Caco-2 (cell line): ENCODE results near the gene ZFR2. TPM values are rescaled to one million over a fixed set of nuclear protein-coding genes. Genes with fewer than 3 reads are reported as not detected.

Experiments
- BruUV-seq: library from RNA; stranded (reverse); fragments of 400-500 nt; replicated peaks from 2 replicates; lab custom pipeline; 2021; lab: Mats Ljungman, UMichigan
- CTCF ChIA-PET: fragments of 300-600 bp; sonication (Branson Sonifier 250); formaldehyde crosslinking; loops from one replicate; lab custom pipeline; 2022; ENCODE audit warnings: antibody characterized with exemption; lab: Charles Lee
- POLR2A ChIA-PET: fragments of 300-600 bp; sonication (Branson Sonifier 250); formaldehyde crosslinking; loops from one replicate; lab custom pipeline; 2022; ENCODE audit warnings: antibody characterized with exemption; lab: Charles Lee
- DNase-seq, 2 experiments: peaks; one replicate each; pipeline versions ENCODE4 v3.0.0 to v3.0.0-alpha.2; 2020 to 2022
- H3K27me3 ChIP-seq: replicated peaks from 2 replicates; pipeline ENCODE4 v1.6.0; 2011; ENCODE audit warnings: low read length; ENCODE audit not compliant: control insufficient read depth, insufficient read depth
- H3K36me3 ChIP-seq: 2 replicates; pipeline ENCODE4 v1.5.1; 2011; ENCODE audit warnings: low read length; ENCODE audit not compliant: control insufficient read depth, insufficient read depth
- H3K4me1 ChIP-seq: fragments of 250-450 bp; sonication (Bioruptor Pico); 2 replicates; pipeline ENCODE4 v1.5.1; 2020; ENCODE audit warnings: mild to moderate bottlenecking
- H3K4me3 ChIP-seq: 2 replicates; pipeline ENCODE4 v1.5.1; 2011; ENCODE audit warnings: low read depth, mild to moderate bottlenecking, control low read depth, low read length
- H3K9me3 ChIP-seq: fragments of 250-450 bp; sonication (Bioruptor Pico); 2 replicates; pipeline ENCODE4 v1.5.1; 2020; ENCODE audit warnings: mild to moderate bottlenecking, moderate library complexity
- H3K27ac Mint-ChIP-seq: one replicate; pipeline ENCODE4 v1.8.0; 2022; ENCODE audit warnings: mixed read lengths; ENCODE audit not compliant: unreplicated experiment
- H3K27me3 Mint-ChIP-seq: one replicate; pipeline ENCODE4 v1.8.0; 2022; ENCODE audit warnings: mixed read lengths; ENCODE audit not compliant: insufficient read depth, unreplicated experiment
- H3K36me3 Mint-ChIP-seq: one replicate; pipeline ENCODE4 v1.8.0; 2022; ENCODE audit warnings: mild to moderate bottlenecking, mixed read lengths; ENCODE audit not compliant: insufficient read depth, unreplicated experiment
- H3K4me1 Mint-ChIP-seq: one replicate; pipeline ENCODE4 v1.8.0; 2022; ENCODE audit warnings: low read depth, mixed read lengths; ENCODE audit not compliant: unreplicated experiment
- H3K4me3 Mint-ChIP-seq: one replicate; pipeline ENCODE4 v1.8.0; 2022; ENCODE audit warnings: mild to moderate bottlenecking, moderate library complexity, mixed read lengths; ENCODE audit not compliant: unreplicated experiment
- H3K9me3 Mint-ChIP-seq: one replicate; pipeline ENCODE4 v1.8.0; 2022; ENCODE audit warnings: mixed read lengths; ENCODE audit not compliant: unreplicated experiment
- CTCF ChIP-seq, 2 experiments: fragments of 200-600 bp in 1 of 2; IDR thresholded peaks; 1 replicate in 1 of 2; 2 replicates in 1 of 2; pipeline versions ENCODE4 v1.5.1 to v1.8.0; 2011 to 2022; ENCODE audit warnings: antibody characterized with exemption in 1 of 2, control low read depth in 1 of 2, inconsistent platforms in 1 of 2, low read depth in 1 of 2, low read length in 1 of 2, mild to moderate bottlenecking in 1 of 2, moderate library complexity in 1 of 2; ENCODE audit not compliant: insufficient read depth in 1 of 2, severe bottlenecking in 1 of 2, unreplicated experiment in 1 of 2
- intact Hi-C: fragments of 100-400 bp; cut with micrococcal nuclease; formaldehyde crosslinking; loops from one replicate; pipeline ENCODE4 v1.10.0; 2022; ENCODE audit not compliant: unreplicated experiment
- total RNA-seq: library from RNA; stranded (reverse); gene quantifications from 2 replicates; pipeline ENCODE4 v1.2.3, GENCODE V29; 2022

Gene ZFR2
- total RNA-seq, 1 experiment from 2014 or later: not detected

DNA sequence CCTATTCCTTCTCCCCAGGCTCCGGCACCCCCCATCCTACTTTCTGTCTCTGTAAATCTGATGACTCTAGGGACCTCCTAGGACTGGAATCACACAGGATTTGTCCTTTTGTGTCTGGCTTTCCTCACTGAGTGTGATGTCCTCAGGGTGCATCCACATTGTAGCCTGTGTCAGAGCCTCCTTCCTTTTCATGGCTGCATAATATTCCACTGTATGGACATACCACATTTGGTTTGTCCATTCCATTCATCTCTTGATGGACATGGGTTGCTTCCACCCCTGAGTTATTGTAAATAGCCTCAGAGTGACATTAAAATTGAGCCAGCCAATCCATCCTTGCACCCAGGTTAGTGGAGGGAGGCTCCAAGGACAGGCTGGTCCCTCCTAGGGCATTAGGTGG is 41.3 kb upstream of the ZFR2 start:
- Mint-ChIP-seq H3K27me3 (peaks cover 5% of the 10 kb centered on the region), H3K4me1 (no peaks in the 10 kb centered on the region), H3K36me3 (no peaks in the 10 kb centered on the region), H3K27ac (no peak overlapping the region), H3K9me3 (no peaks in the 10 kb centered on the region), H3K4me3 (no peak overlapping the region)
- H3K4me1 ChIP-seq: no peaks in the 10 kb centered on the region
- no peaks in the 10 kb centered on the region for H3K36me3 ChIP-seq
- 0 out of 2 replicates have a peak, but pooled peaks cover 7% of the 10 kb centered on the region for H3K9me3 ChIP-seq
- BruUV-seq: no TSS peak
- no peak for TF ChIP-seq CTCF (IDR thresholded peaks at IDR 0.05; ENCODE audit: insufficient read depth in 1 of 2, low read depth in 1 of 2, low read length in 1 of 2, severe bottlenecking in 1 of 2, unreplicated experiment in 1 of 2)
- ChIA-PET CTCF (no interaction called here), POLR2A (no interaction called here)
- DNase-seq: no peak
- no peaks in the 10 kb centered on the region; the same call in 1 of the 2 replicates for H3K27me3 ChIP-seq
- H3K4me3 ChIP-seq: no peak overlapping the region
- intact Hi-C loops: no loop called here

DNA sequence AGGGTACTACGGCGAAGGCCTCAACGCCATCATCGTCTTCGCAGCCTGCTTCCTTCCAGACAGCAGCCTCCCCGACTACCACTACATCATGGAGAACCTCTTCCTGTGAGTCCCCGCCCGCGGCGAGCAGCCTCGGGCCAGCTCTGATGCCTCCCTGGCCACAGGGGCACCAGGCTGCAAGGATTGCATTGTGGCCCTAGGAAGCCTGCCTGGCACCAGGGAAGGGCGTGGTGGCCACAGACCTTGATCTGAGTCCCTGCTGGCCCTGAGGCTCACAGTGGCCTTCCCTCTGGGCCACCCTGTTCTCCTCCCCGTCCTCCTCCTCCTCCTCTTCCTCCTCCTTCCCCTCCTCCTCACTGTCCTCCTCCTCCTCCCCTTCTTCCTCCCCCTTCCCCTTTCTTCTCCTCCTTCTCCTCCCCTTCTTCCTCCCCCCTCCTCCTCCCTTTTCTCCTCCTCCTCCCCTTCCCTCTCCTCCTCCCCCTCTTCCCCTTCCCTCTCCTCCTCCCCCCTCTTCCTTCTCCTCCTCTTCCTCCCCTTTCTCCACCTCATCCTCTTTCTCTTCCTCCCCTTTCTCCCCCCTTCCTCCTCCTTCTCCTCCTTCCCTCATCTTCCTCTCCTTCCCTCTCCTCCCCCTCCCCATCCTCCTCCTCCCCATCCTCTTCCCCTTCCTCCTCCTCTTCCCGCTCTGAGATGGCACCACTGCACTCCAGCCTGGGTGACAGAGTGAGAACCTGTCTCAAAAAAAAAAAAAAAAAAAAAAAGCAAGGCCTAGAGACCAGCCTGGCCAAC is 39.6 kb upstream of the ZFR2 start:
- H3K9me3 Mint-ChIP-seq: no peaks in the 10 kb centered on the region
- Histone ChIP-seq H3K9me3 (0 out of 2 replicates have a peak, but pooled peaks cover 7% of the 10 kb centered on the region), H3K4me1 (no peaks in the 10 kb centered on the region), H3K36me3 (no peaks in the 10 kb centered on the region), H3K4me3 (no peak overlapping the region), H3K27me3 (no peaks in the 10 kb centered on the region; the same call in 1 of the 2 replicates)
- no peak overlapping the region for H3K4me3 Mint-ChIP-seq
- no TSS peak for BruUV-seq
- ChIA-PET CTCF (no interaction called here), POLR2A (no interaction called here)
- intact Hi-C loops: no loop called here
- no peaks in the 10 kb centered on the region for H3K36me3 Mint-ChIP-seq
- peaks cover 5% of the 10 kb centered on the region for H3K27me3 Mint-ChIP-seq
- TF ChIP-seq CTCF (IDR thresholded peaks at IDR 0.05; ENCODE audit: insufficient read depth in 1 of 2, low read depth in 1 of 2, low read length in 1 of 2, severe bottlenecking in 1 of 2, unreplicated experiment in 1 of 2): no peak
- no peak overlapping the region for H3K27ac Mint-ChIP-seq
- no peak for DNase-seq
- no peaks in the 10 kb centered on the region for H3K4me1 Mint-ChIP-seq

GRCh38 chr19:3907626-3908265 is 38.9 kb upstream of the ZFR2 start:
- no TSS peak for BruUV-seq
- no peaks in the 10 kb centered on the region for H3K36me3 ChIP-seq
- CTCF ChIA-PET: no interaction called here
- H3K27ac Mint-ChIP-seq: no peak overlapping the region
- H3K4me1 ChIP-seq: no peaks in the 10 kb centered on the region
- H3K36me3 Mint-ChIP-seq: no peaks in the 10 kb centered on the region
- no peak for DNase-seq
- H3K4me3 ChIP-seq: no peak overlapping the region
- intact Hi-C loops: no loop called here
- H3K27me3 Mint-ChIP-seq: peaks cover 5% of the 10 kb centered on the region
- POLR2A ChIA-PET: interaction anchor here (0.7 kb wide), 1 partner anchor 80 kb away, joined by 3 read pairs; no protein-coding TSS in a partner anchor
- H3K9me3 ChIP-seq: 0 out of 2 replicates have a peak, but pooled peaks cover 7% of the 10 kb centered on the region
- TF ChIP-seq CTCF (IDR thresholded peaks at IDR 0.05; ENCODE audit: insufficient read depth in 1 of 2, low read depth in 1 of 2, low read length in 1 of 2, severe bottlenecking in 1 of 2, unreplicated experiment in 1 of 2): no peak
- H3K9me3 Mint-ChIP-seq: no peaks in the 10 kb centered on the region
- H3K4me1 Mint-ChIP-seq: no peaks in the 10 kb centered on the region
- H3K27me3 ChIP-seq: no peaks in the 10 kb centered on the region; the same call in 1 of the 2 replicates
- no peak overlapping the region for H3K4me3 Mint-ChIP-seq
